Neural progenitor cell (in vitro differentiated cells): ENCODE measurements around the gene GRIN2D. TPM values are rescaled to one million over a fixed set of nuclear protein-coding genes. Genes with fewer than 3 reads are reported as not detected.
"Not testable (repeated sequence)": the region's sequence is repeated elsewhere in the genome, so short reads cannot be mapped to it uniquely, and the experiment has no call there.

Source experiments
- DNase-seq: peaks from one replicate; pipeline ENCODE4 v3.0.0-alpha.2; 2016; ENCODE audit warnings: low spot score
- H2AFZ ChIP-seq: fragments of 200-600 bp; sonication (generic); replicated peaks from 2 replicates; pipeline ENCODE4 v1.6.1; 2016; ENCODE audit warnings: antibody characterized with exemption
- H3F3A ChIP-seq: fragments of 200-600 bp; sonication (generic); 2 replicates; pipeline ENCODE4 v1.6.1; 2016; ENCODE audit warnings: antibody characterized with exemption, low read depth
- H3K27ac ChIP-seq: fragments of 200-600 bp; sonication (generic); 2 replicates; pipeline ENCODE4 v1.5.1; 2016; ENCODE audit warnings: mild to moderate bottlenecking
- H3K27me3 ChIP-seq: fragments of 200-600 bp; sonication (generic); 2 replicates; pipeline ENCODE4 v1.6.1; 2016; ENCODE audit warnings: mild to moderate bottlenecking, moderate library complexity
- H3K36me3 ChIP-seq: fragments of 200-600 bp; sonication (generic); 2 replicates; pipeline ENCODE4 v1.5.1; 2016
- H3K4me1 ChIP-seq: fragments of 200-600 bp; sonication (generic); 2 replicates; pipeline ENCODE4 v1.6.1; 2016; ENCODE audit warnings: mixed run types
- H3K4me2 ChIP-seq: fragments of 200-600 bp; sonication (generic); 2 replicates; pipeline ENCODE4 v1.6.1; 2016
- H3K4me3 ChIP-seq: fragments of 200-600 bp; sonication (generic); 2 replicates; pipeline ENCODE4 v1.5.1; 2016
- H3K79me2 ChIP-seq: fragments of 200-600 bp; sonication (generic); 2 replicates; pipeline ENCODE4 v1.6.1; 2016; ENCODE audit warnings: low read depth
- H3K9ac ChIP-seq: fragments of 200-600 bp; sonication (generic); 2 replicates; pipeline ENCODE4 v1.6.1; 2016
- H3K9me3 ChIP-seq: fragments of 200-600 bp; sonication (generic); 2 replicates; pipeline ENCODE4 v1.5.1; 2016; ENCODE audit warnings: low read depth
- H4K20me1 ChIP-seq: fragments of 200-600 bp; sonication (generic); 2 replicates; pipeline ENCODE4 v1.6.1; 2016; ENCODE audit warnings: low read depth
- H3K27ac Mint-ChIP-seq: 3 replicates; pipeline ENCODE4 v1.8.0; 2021; ENCODE audit warnings: mixed read lengths
- H3K27me3 Mint-ChIP-seq: 2 replicates; pipeline ENCODE4 v1.8.0; 2022; ENCODE audit warnings: low read depth, mild to moderate bottlenecking, inconsistent platforms, moderate library complexity, mixed read lengths; ENCODE audit not compliant: insufficient read depth
- H3K36me3 Mint-ChIP-seq: 3 replicates; pipeline ENCODE4 v1.8.0; 2021; ENCODE audit warnings: mixed read lengths
- H3K4me1 Mint-ChIP-seq: 3 replicates; pipeline ENCODE4 v1.8.0; 2021; ENCODE audit warnings: mixed read lengths
- H3K4me3 Mint-ChIP-seq: 3 replicates; pipeline ENCODE4 v1.8.0; 2021; ENCODE audit warnings: mild to moderate bottlenecking, moderate library complexity, mixed read lengths
- H3K9me3 Mint-ChIP-seq: 3 replicates; pipeline ENCODE4 v1.8.0; 2020; ENCODE audit warnings: mixed read lengths
- CTCF ChIP-seq: fragments of 200-600 bp; sonication (generic); IDR thresholded peaks from 2 replicates; pipeline ENCODE4 v1.5.1; 2017; ENCODE audit warnings: antibody characterized with exemption, mild to moderate bottlenecking
- EZH2 ChIP-seq: fragments of 200-600 bp; sonication (generic); IDR thresholded peaks from 2 replicates; pipeline ENCODE4 v1.6.1; 2017; ENCODE audit warnings: antibody characterized with exemption, mild to moderate bottlenecking, moderate library complexity
- EZH2phosphoT487 ChIP-seq: fragments of 200-600 bp; sonication (generic); IDR thresholded peaks from 2 replicates; pipeline ENCODE4 v1.6.1; 2017; ENCODE audit warnings: antibody characterized with exemption
- total RNA-seq: library from RNA; depleted of rRNA; stranded (reverse); fragments of >200 nt; gene quantifications from 2 replicates; pipeline ENCODE4 v1.2.3, GENCODE V29; 2015; ENCODE audit warnings: low replicate concordance

The GRIN2D gene
- total RNA-seq, 1 donor from 2014 or later: 0.45 TPM

GRCh38 chr19:48367855-48368254, 25.6 kb upstream of the GRIN2D start:
- no peak overlapping the region for H3K27ac Mint-ChIP-seq
- H3F3A ChIP-seq: peaks cover 12% of the 10 kb centered on the region
- no peaks in the 10 kb centered on the region for H3K79me2 ChIP-seq
- H4K20me1 ChIP-seq: no peaks in the 10 kb centered on the region
- no peak overlapping the region for H3K4me2 ChIP-seq
- no peak for TF ChIP-seq CTCF
- no peak for TF ChIP-seq EZH2
- TF ChIP-seq EZH2phosphoT487: no peak
- DNase-seq: no peak
- peak overlapping the region; percentile 37 for H2AFZ ChIP-seq
- H3K9me3 Mint-ChIP-seq: no peaks in the 10 kb centered on the region
- H3K4me3 ChIP-seq: no peak overlapping the region
- H3K4me1 ChIP-seq: peaks cover 4% of the 10 kb centered on the region
- peaks cover 28% of the 10 kb centered on the region for H3K4me1 Mint-ChIP-seq
- H3K27ac ChIP-seq: no peak overlapping the region
- H3K36me3 ChIP-seq: no peaks in the 10 kb centered on the region
- peaks cover 10% of the 10 kb centered on the region for H3K27me3 Mint-ChIP-seq
- H3K4me3 Mint-ChIP-seq: no peak overlapping the region
- no peaks in the 10 kb centered on the region for H3K9me3 ChIP-seq
- H3K9ac ChIP-seq: no peak overlapping the region
- no peaks in the 10 kb centered on the region for H3K27me3 ChIP-seq
- no peaks in the 10 kb centered on the region for H3K36me3 Mint-ChIP-seq

- Mint-ChIP-seq H3K36me3 (no peaks in the 10 kb centered on the region), H3K4me1 (peaks cover 26% of the 10 kb centered on the region), H3K27me3 (peaks cover 13% of the 10 kb centered on the region), H3K9me3 (no peaks in the 10 kb centered on the region), H3K27ac (peak overlapping the region; percentile 35), H3K4me3 (no peak overlapping the region)
- Histone ChIP-seq H3F3A (peaks cover 7% of the 10 kb centered on the region), H3K9ac (no peak overlapping the region), H3K27ac (no peak overlapping the region), H3K4me1 (no peaks in the 10 kb centered on the region), H3K9me3 (no peaks in the 10 kb centered on the region), H2AFZ (no peak overlapping the region), H3K4me2 (no peak overlapping the region), H3K36me3 (no peaks in the 10 kb centered on the region), H3K27me3 (no peaks in the 10 kb centered on the region), H3K4me3 (no peak overlapping the region), H4K20me1 (no peaks in the 10 kb centered on the region), H3K79me2 (no peaks in the 10 kb centered on the region)
- DNase-seq: no peak
- no peak for TF ChIP-seq EZH2phosphoT487
- no peak for TF ChIP-seq EZH2
- no peak for TF ChIP-seq CTCF
Measured at GRCh38 chr19:48368936-48369335, 24.5 kb upstream of the GRIN2D start.

GRCh38 chr19:48370955-48371354, 22.5 kb upstream of the GRIN2D start:
- no peaks in the 10 kb centered on the region for H3K4me1 ChIP-seq
- no peaks in the 10 kb centered on the region for H3K27me3 ChIP-seq
- no peak overlapping the region for H3K9ac ChIP-seq
- Mint-ChIP-seq H3K27me3 (peaks cover 10% of the 10 kb centered on the region), H3K9me3 (no peaks in the 10 kb centered on the region), H3K4me1 (peaks cover 31% of the 10 kb centered on the region), H3K27ac (peak overlapping the region; percentile 74), H3K36me3 (no peaks in the 10 kb centered on the region), H3K4me3 (no peak overlapping the region)
- H3F3A ChIP-seq: peaks cover 1% of the 10 kb centered on the region
- H3K79me2 ChIP-seq: no peaks in the 10 kb centered on the region
- H3K36me3 ChIP-seq: no peaks in the 10 kb centered on the region
- no peaks in the 10 kb centered on the region for H4K20me1 ChIP-seq
- H2AFZ ChIP-seq: no peak overlapping the region
- no peak for DNase-seq
- TF ChIP-seq EZH2phosphoT487: no peak
- TF ChIP-seq EZH2: no peak
- TF ChIP-seq CTCF: no peak
- H3K4me2 ChIP-seq: no peak overlapping the region
- no peak overlapping the region for H3K27ac ChIP-seq
- H3K4me3 ChIP-seq: no peak overlapping the region
- no peaks in the 10 kb centered on the region for H3K9me3 ChIP-seq

GRCh38 chr19:48371367-48371766, 22.1 kb upstream of the GRIN2D start:
- Histone ChIP-seq H3K9ac (no peak overlapping the region), H3K27ac (no peak overlapping the region), H4K20me1 (no peaks in the 10 kb centered on the region), H3K36me3 (no peaks in the 10 kb centered on the region), H2AFZ (no peak overlapping the region), H3K4me1 (no peaks in the 10 kb centered on the region), H3F3A (no peaks in the 10 kb centered on the region), H3K79me2 (no peaks in the 10 kb centered on the region), H3K27me3 (no peaks in the 10 kb centered on the region), H3K4me2 (no peak overlapping the region), H3K4me3 (no peak overlapping the region), H3K9me3 (no peaks in the 10 kb centered on the region)
- H3K36me3 Mint-ChIP-seq: no peaks in the 10 kb centered on the region
- peaks cover 31% of the 10 kb centered on the region for H3K4me1 Mint-ChIP-seq
- peaks cover 9% of the 10 kb centered on the region for H3K27me3 Mint-ChIP-seq
- DNase-seq: no peak
- no peak for TF ChIP-seq EZH2phosphoT487
- no peak for TF ChIP-seq CTCF
- no peak for TF ChIP-seq EZH2
- peak overlapping the region; percentile 74 for H3K27ac Mint-ChIP-seq
- no peaks in the 10 kb centered on the region for H3K9me3 Mint-ChIP-seq
- no peak overlapping the region for H3K4me3 Mint-ChIP-seq

GRCh38 chr19:48371771-48372170, 21.7 kb upstream of the GRIN2D start:
- H3K4me2 ChIP-seq, H3K36me3 ChIP-seq, H3K4me1 ChIP-seq, H3K9me3 ChIP-seq, H3K9me3 Mint-ChIP-seq, DNase-seq, H3K4me3 ChIP-seq, H2AFZ ChIP-seq, H3K27ac Mint-ChIP-seq, H4K20me1 ChIP-seq, H3F3A ChIP-seq, H3K27me3 ChIP-seq, H3K9ac ChIP-seq, H3K4me3 Mint-ChIP-seq, H3K36me3 Mint-ChIP-seq, H3K27ac ChIP-seq, H3K79me2 ChIP-seq: not testable (repeated sequence)
- peaks cover 31% of the 10 kb centered on the region for H3K4me1 Mint-ChIP-seq
- peaks cover 11% of the 10 kb centered on the region for H3K27me3 Mint-ChIP-seq
